LNCaP clone FGC (cell line): ENCODE results near the gene ICOS.

Source experiments
- DNase-seq: peaks from one replicate; pipeline ENCODE4 v3.0.0-alpha.2; 2011; ENCODE audit warnings: low read depth
- H3K4me3 ChIP-seq: 2 replicates; pipeline ENCODE4 v1.5.1; 2011; ENCODE audit warnings: mild to moderate bottlenecking, low read depth, low read length, control low read depth
- TF ChIP-seq, protein P1 (sequence below): IDR thresholded peaks from 2 replicates; pipeline ENCODE4 v1.5.1; 2012; ENCODE audit warnings: mild to moderate bottlenecking; ENCODE audit not compliant: control insufficient read depth, insufficient read depth; ENCODE audit errors: extremely low read depth

ICOS gene

GRCh38 chr2:203996692-203997091, 60.1 kb downstream of the ICOS start:
- TF ChIP-seq, protein P1, sequence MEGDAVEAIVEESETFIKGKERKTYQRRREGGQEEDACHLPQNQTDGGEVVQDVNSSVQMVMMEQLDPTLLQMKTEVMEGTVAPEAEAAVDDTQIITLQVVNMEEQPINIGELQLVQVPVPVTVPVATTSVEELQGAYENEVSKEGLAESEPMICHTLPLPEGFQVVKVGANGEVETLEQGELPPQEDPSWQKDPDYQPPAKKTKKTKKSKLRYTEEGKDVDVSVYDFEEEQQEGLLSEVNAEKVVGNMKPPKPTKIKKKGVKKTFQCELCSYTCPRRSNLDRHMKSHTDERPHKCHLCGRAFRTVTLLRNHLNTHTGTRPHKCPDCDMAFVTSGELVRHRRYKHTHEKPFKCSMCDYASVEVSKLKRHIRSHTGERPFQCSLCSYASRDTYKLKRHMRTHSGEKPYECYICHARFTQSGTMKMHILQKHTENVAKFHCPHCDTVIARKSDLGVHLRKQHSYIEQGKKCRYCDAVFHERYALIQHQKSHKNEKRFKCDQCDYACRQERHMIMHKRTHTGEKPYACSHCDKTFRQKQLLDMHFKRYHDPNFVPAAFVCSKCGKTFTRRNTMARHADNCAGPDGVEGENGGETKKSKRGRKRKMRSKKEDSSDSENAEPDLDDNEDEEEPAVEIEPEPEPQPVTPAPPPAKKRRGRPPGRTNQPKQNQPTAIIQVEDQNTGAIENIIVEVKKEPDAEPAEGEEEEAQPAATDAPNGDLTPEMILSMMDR: no peak

DNA sequence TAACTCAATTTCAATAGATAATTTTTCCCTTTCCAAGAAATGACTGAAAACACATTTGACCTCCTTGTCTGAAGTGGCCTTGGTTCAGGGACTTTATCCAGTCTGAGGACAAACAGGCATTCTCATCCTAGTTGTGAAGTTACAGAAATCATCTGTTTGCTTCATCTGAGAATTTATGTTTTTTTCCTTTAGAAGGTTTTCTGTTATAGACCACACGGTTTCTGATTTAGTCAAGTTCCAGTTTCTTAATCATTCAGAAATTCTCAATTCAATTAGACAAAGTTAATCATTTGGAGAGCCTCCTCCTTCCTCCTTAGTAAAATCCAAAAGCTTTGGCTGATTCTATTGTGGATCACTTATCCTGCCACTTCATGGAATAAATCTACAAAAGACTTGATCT, 60.9 kb downstream of the ICOS start:
- DNase-seq: no peak
- no peak overlapping the region for H3K4me3 ChIP-seq
- TF ChIP-seq, protein P1: no peak

More at GRCh38 chr2:203996692-203997091, 60.1 kb downstream of the ICOS start:
- DNase-seq: no peak
- no peak overlapping the region for H3K4me3 ChIP-seq

GRCh38 chr2:203997980-203998809, 61.6 kb downstream of the ICOS start:
- TF ChIP-seq, protein P1: no peak

DNA sequence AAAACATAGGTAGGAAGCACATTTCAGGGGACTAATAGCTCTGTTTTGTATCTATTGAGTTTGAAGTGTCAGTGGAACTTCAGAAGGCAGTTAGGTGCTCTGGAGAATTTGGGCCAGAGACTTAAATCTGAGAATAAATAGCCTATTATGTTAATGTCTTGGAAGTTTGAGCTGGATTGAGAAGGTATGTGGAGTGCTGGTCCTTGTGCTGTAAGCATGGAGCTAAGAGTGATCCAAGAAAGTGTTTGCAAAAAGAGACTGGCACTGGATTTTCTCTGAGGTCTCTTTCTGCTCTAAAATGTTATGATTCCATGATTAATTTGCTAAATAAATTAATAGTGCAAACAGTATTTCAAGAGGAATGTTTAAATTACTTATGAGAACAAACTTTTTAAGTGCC, 63.3 kb downstream of the ICOS start:
- H3K4me3 ChIP-seq: no peak overlapping the region
- DNase-seq: no peak
- TF ChIP-seq, protein P1: no peak

More at GRCh38 chr2:203997980-203998809, 61.6 kb downstream of the ICOS start:
- no peak for DNase-seq
- no peak overlapping the region for H3K4me3 ChIP-seq

GRCh38 chr2:204000446-204000845, 63.9 kb downstream of the ICOS start:
- 0 out of 2 replicates have a peak overlapping the region, but pooled peaks have one; percentile 2 for H3K4me3 ChIP-seq
- no peak for DNase-seq
- TF ChIP-seq, protein P1: no peak

- TF ChIP-seq, protein P1: no peak
- H3K4me3 ChIP-seq: no peak overlapping the region
- DNase-seq: no peak
Measured at GRCh38 chr2:204003276-204003990, 66.9 kb downstream of the ICOS start.

GRCh38 chr2:204004912-204005311, 68.3 kb downstream of the ICOS start:
- TF ChIP-seq, protein P1: no peak
- no peak overlapping the region for H3K4me3 ChIP-seq
- no peak for DNase-seq
